ENCODE data around the gene PTPRK. TPM values are rescaled to one million over a fixed set of nuclear protein-coding genes. Genes with fewer than 3 reads are reported as not detected.

Gene PTPRK
- total and polyA plus RNA-seq, 12 donors: 7.5 to 47.7 (median 35.7) TPM

GRCh38 chr6:128452713-128453112 is 67.7 kb downstream of the PTPRK start:
- TF ChIP-seq, protein P1, sequence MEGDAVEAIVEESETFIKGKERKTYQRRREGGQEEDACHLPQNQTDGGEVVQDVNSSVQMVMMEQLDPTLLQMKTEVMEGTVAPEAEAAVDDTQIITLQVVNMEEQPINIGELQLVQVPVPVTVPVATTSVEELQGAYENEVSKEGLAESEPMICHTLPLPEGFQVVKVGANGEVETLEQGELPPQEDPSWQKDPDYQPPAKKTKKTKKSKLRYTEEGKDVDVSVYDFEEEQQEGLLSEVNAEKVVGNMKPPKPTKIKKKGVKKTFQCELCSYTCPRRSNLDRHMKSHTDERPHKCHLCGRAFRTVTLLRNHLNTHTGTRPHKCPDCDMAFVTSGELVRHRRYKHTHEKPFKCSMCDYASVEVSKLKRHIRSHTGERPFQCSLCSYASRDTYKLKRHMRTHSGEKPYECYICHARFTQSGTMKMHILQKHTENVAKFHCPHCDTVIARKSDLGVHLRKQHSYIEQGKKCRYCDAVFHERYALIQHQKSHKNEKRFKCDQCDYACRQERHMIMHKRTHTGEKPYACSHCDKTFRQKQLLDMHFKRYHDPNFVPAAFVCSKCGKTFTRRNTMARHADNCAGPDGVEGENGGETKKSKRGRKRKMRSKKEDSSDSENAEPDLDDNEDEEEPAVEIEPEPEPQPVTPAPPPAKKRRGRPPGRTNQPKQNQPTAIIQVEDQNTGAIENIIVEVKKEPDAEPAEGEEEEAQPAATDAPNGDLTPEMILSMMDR (IDR thresholded peaks at IDR 0.05): no peak
- no peak overlapping the region for H3K27ac ChIP-seq
- H3K9me3 ChIP-seq: no peaks in the 10 kb centered on the region
- H3K4me3 ChIP-seq: no peak overlapping the region
- WGBS, 2 donors: 68 to 75% methylated on average over 2 of the region's 2 CpGs
- no peak for ATAC-seq
- no peaks in the 10 kb centered on the region for H3K36me3 ChIP-seq
- DNase-seq: no peak
- no peaks in the 10 kb centered on the region for H3K27me3 ChIP-seq
- intact Hi-C loops (cut with DNase I): no loop called here
- peaks cover 0 to 37% (median 0%) of the 10 kb centered on the region in 9 donors for H3K4me1 ChIP-seq

- 89 to 92% methylated on average over 3 of the region's 3 CpGs for WGBS, 2 donors
- TF ChIP-seq, protein P1 (IDR thresholded peaks at IDR 0.05): no peak
Observed at GRCh38 chr6:128446497-128446896, 73.9 kb downstream of the PTPRK start.

DNA sequence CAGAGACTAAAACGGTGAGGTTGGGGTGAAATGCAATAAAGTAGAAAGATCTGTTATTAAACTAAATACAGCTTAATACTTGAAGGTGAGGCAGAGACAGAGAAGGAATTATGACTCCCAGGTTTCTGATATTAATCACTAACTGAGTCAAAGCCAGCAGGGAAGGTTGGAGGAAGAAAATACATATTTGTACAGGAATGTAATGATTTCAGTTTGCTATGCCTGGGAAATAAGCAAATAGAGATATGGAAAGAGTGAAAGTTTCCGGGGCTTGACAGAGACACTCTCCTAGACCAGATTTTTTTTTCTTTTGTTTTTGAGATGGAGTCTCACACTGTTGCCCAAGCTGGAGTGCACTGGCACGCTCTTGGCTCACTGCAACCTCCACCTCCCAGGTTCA is 76.8 kb downstream of the PTPRK start:
- no peaks in the 10 kb centered on the region for H3K9me3 ChIP-seq
- no peak for ATAC-seq
- peaks cover 0 to 16% (median 3%) of the 10 kb centered on the region in 9 donors for H3K4me1 ChIP-seq
- WGBS, 2 donors: 86 to 93% methylated on average over 3 of the region's 3 CpGs
- no peak for DNase-seq
- H3K36me3 ChIP-seq: no peaks in the 10 kb centered on the region
- intact Hi-C loops (cut with DNase I): no loop called here
- no peak overlapping the region for H3K4me3 ChIP-seq
- TF ChIP-seq, protein P1 (IDR thresholded peaks at IDR 0.05): no peak
- no peaks in the 10 kb centered on the region for H3K27me3 ChIP-seq
- H3K27ac ChIP-seq: no peak overlapping the region

More at GRCh38 chr6:128446497-128446896, 73.9 kb downstream of the PTPRK start:
- Histone ChIP-seq H3K27me3 (no peaks in the 10 kb centered on the region), H3K4me3 (no peak overlapping the region), H3K27ac (no peak overlapping the region), H3K36me3 (no peaks in the 10 kb centered on the region), H3K9me3 (no peaks in the 10 kb centered on the region), H3K4me1 (peaks cover 0 to 9% (median 0%) of the 10 kb centered on the region in 9 donors)
- intact Hi-C loops (cut with DNase I): no loop called here
- DNase-seq: no peak
- no peak for ATAC-seq

DNA sequence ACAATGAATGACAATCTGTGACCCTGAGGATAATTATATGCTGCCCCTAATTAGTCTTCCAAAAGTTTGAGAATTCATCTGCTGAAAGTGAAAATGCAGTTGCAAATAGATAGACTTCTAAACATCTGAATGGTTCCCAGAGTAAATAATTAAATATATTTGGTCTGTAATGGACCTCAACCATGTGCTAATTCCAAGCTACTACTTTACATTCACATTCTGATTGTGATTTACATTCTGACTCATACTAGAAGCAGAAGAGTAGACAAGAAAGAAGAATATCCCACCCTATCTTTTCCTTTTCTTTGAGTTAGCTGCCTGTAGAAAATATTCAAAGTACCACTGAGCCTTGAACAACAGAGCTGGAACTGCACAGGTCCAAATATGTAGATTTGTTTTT is 80.8 kb downstream of the PTPRK start:
- intact Hi-C loops (cut with DNase I): no loop called here
- no peak for ATAC-seq
- Histone ChIP-seq H3K27ac (no peak overlapping the region), H3K36me3 (no peaks in the 10 kb centered on the region), H3K27me3 (no peaks in the 10 kb centered on the region), H3K9me3 (no peaks in the 10 kb centered on the region), H3K4me1 (peaks cover 0 to 22% (median 11%) of the 10 kb centered on the region in 9 donors), H3K4me3 (no peak overlapping the region)
- TF ChIP-seq, protein P1 (IDR thresholded peaks at IDR 0.05): no peak
- DNase-seq: no peak
